ENCODE results near the gene KCNIP1.
"Not testable (repeated sequence)": the region's sequence is repeated elsewhere in the genome, so short reads cannot be mapped to it uniquely, and the experiment has no call there.

The KCNIP1 gene

GRCh38 chr5:170732685-170733084, 228.9 kb downstream of the KCNIP1 start:
- no peak for DNase-seq

- no peak for DNase-seq
Measured at GRCh38 chr5:170736966-170737365, 233.1 kb downstream of the KCNIP1 start.

- no peak for DNase-seq
Measured at GRCh38 chr5:170737591-170737990, 233.8 kb downstream of the KCNIP1 start.

DNA sequence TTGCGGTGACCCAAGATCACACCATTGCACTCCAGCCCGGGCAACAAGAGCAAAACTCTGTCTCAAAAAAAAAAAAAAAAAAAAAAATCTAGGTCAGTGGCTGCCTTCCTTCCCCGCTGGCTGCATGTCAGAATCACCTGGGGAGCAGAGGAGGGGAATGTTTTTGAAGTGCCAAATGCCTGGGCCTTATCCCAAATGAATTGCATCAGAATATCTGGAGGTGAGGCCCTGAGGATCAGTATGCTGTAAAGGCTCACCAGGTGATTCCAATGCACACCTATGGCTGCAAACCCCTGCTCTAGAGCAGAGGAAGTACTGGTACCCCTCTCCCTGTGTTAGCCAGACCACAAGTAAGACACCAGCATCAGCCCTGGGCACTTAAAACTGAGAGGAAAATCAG, 235.0 kb downstream of the KCNIP1 start:
- DNase-seq: no peak

- DNase-seq: no peak
Measured at GRCh38 chr5:170739446-170739845, 235.6 kb downstream of the KCNIP1 start.

GRCh38 chr5:170740551-170741205, 236.9 kb downstream of the KCNIP1 start:
- no peak for DNase-seq

GRCh38 chr5:170741801-170742200, 238.0 kb downstream of the KCNIP1 start:
- DNase-seq: no peak

DNA sequence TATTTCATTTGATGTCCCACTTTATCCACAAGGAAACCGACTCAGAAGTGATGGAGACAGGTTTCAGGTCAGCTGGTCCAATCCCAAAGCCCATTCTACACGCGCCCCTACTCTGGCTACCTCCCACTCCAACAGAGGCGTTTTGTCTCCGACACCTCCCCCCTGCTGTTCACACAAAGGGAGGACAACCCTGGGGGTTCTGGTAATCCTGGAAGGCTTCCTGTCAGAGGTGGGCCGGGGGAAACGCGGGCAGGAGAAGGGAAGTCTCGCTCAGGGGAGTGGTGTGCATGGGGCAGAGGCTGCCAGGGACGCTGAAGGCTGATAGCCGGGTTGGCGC, 240.0 kb downstream of the KCNIP1 start:
- no peak for DNase-seq

GRCh38 chr5:170745481-170746071, 241.8 kb downstream of the KCNIP1 start:
- no peak for DNase-seq

DNA sequence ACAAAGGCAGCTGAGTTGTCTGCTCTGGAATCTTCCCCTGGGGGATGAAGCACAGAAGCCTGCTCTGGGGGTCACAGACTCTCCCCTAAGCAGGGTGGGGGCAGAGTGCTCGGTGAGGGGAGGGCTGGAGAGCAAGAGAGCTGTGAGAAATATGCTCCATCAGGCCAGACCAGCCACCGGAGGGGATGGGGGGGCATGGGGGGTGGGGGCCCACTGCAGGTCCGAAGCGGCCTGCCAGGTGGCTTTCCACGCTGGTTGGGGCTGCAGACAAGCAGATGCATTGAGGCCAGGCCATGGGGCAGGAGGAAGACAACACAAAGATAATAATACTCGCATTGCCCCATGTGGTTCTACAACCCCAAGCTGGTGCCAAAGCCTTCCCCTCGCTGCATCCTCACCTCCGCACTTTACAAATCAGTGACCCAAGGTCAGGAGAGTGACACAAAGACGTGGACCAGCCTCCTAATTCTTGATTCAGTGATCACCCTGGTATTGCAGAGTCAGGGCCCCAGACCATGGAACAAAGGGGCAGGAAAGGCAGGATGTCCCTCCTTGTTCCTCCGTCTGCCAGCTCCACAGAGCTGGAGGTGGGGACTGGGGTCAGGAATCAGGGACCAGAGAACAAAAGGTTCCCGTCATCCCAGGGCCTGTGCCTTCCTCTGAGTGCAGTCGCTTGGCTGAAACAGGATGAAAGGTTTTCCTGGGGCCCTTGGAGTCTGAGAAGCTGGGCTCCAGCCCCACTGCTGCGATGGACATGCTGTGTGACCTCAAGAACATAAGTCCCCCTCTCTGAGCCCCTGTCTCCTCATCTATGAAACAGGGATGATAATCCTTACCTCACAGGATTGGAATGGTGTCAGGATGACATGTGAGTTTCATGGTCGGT, 242.5 kb downstream of the KCNIP1 start:
- no peak for DNase-seq

DNA sequence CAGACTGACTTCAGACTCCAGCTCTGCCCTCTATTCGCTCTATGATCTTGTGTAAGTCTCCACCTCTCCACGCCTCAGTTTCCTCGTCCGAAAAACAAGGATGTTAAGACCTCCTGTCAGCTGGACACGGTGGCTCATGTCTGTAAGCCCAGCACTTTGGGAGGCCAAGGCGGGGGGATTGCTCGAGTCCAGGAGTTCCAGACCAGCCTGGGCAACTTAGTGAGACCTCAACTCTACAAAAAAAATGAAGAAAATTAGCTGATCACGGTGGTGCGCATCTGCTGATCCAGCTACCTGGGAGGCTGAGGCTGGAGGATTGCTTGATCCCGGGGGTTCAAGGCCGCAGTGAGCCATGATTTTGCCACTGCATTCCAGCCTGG, 243.1 kb downstream of the KCNIP1 start:
- DNase-seq: no peak

- no peak for DNase-seq
Measured at GRCh38 chr5:170747357-170747756, 243.5 kb downstream of the KCNIP1 start.

DNA sequence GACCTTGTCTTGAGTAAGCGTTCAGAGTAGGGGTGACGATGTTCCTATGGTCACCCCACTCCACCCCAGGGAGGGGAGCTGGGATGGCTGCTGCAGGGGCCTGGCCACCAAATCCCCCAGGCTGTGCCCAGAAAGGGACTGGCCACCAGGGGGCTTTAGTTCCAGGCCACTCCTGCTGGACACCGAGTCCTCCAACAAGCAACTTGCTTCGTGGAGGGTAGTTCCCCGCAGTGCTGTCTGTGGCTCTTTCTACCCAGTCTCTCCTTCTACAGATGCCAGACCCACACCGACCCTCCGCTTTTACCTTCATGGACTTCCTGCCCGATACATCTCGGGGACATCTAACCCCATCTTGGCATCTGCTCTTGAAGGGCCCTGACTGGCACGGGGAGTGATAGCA, 244.0 kb downstream of the KCNIP1 start:
- DNase-seq: no peak

GRCh38 chr5:170748951-170749471, 245.2 kb downstream of the KCNIP1 start:
- DNase-seq: no peak

- no peak for DNase-seq
Measured at GRCh38 chr5:170749911-170750431, 246.2 kb downstream of the KCNIP1 start.

DNA sequence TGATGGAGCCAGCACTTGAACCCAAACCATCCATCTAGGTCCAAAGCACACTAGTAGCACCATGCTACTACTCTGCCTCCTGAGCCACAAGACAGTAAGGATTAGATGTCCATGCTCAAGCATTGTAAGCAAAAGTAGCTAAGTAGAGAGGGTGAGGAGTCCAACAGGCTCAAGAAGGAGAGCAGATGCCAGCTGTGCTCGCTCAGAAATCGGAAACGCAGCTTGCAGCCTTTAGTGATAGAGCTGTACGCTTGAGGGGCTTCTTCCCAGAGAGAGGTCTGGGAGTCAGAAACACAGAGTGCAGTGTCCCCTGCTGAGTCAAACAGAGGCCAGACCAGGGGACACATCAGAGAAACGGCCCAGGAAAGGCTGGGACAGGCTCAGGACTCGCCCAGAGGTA, 247.0 kb downstream of the KCNIP1 start:
- DNase-seq: no peak

DNA sequence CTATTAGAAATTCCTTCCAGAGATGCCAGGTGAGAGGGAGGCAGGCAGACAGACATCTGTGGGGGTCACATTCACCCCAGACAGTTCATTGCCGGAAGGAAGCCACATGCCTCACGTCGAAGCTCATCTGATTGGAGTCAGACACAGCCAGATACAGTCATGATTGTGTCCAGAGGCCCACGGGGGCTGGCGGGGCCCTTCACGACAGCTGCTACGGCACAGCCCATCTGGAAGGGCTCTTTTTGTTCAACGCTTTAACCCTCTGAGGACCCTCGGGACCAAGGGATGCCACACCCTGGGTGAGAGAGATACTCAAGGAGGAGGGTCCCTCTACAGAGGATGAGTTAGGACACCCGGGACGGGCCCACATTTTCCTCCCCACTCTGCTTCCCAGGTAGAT, 247.8 kb downstream of the KCNIP1 start:
- DNase-seq: no peak

DNA sequence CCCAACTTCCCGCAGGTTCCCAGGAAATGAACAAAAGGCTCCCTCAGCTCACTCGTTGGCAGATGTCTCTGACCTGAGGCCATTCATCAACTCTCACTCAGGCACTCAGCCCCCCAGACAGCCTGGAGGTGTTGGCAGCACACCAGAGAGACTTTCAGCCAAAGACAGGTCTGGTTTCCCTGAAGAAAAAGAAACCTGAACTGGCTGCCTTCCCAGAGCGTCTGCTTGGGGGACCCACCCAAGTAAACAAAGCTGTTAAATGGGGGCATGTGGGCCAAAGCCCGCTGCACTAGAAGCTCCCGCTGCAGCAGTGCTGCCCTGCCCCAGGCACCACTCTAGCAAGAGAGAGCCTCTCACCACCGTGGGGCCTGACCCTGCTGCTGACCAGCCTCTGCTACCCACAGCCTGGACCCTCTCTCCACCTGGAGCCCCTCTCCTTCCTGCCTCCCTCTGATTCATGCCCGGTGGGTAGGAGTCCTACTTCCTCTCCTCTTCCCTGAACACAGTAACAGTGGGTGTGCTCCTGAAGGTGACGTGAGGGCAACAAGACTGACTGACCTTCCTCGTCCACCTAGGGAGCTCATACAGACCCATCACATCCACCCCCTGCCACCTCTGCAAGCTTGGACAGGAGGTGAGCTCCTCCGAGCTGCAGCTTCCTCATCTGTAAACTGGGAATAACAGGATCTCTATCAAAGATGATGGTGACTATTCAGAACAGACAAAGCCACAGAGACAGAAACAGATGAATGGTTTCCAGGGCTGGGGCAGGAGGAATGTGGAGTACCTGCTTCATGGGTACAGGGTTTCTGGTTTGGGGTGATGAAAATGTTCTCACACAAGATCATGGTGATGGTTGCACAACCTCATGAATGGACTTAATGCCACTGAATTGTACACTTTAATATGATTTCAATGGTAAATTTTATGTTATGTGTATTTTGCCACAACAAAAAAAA, 248.7 kb downstream of the KCNIP1 start:
- no peak for DNase-seq

- no peak for DNase-seq
Measured at GRCh38 chr5:170753311-170753710, 249.5 kb downstream of the KCNIP1 start.

DNA sequence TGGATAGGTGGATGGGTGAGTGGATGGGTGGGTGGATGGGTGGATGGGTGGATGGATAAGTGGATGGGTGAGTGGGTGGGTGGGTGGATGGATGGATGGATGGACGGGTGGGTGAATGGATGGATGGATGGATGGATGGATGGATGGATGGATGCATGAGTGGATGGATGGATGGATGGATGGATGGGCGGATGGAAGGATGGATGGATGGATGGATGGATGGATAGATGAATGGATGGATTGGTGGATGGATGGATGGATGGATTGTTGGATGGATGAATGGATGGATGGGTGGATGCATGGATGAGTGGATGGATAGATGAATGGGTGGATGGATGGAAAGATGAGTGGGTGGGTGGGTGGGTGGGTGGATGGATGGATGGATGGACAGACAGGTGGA, 250.7 kb downstream of the KCNIP1 start:
- not testable (repeated sequence) for DNase-seq

DNA sequence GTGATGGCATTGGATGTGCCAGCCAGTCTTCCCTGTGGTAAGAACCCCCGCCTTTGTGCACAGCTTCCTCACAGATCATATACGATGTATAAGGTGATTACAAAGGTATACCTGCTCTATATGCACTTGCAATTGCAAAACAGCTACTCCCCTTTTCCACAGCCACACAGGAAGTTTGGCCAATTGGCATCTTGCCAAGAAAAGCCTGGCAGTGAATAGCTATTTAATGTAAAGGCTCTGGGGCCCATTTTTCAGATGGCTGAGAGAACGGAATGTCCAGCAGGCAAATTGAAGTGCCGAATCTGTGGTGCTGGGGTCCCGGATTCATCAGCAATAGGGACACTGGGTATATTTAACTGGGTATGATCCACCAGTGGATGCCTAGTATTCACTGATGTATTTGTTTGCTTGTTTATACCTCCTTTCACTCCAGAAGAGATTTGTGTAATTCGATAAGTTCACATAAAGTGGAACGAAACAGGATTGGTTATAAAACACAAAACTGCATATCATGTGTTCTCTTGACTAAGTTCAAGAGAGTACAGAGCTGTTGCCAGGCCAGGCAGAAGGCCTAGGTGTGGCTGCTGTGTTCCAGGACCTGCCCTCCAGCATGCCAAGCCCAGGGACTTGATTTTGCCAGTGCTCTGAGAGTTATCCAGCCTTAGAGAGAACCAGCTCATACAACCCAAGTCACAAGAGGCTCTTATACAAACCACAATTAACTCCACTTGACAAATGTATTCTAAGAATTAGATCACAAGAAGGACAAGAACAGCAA, 252.0 kb downstream of the KCNIP1 start:
- DNase-seq: no peak

DNA sequence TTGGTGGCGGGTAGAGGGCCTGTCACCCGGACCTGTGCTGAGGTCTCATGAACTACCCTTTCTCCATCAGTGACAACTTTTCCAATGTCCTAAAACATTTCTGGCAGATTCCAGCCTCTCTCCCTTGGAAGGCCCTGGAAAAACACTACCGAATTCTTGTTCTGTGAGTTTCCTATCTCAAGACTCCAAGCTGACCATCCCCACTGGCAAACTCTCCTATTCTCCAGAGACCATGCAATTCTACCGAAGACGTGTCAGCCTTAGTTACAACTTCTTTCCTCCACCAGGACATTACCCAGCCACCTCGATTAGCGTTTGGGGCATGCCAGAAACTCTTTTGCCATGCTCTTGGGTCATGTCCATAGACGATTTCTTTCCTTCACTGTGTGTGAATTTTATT, 252.9 kb downstream of the KCNIP1 start:
- no peak for DNase-seq
